Head of caudate nucleus (tissue), 42 donors: ENCODE measurements around the gene CDH16.
"Not testable (repeated sequence)": the region's sequence is repeated elsewhere in the genome, so short reads cannot be mapped to it uniquely, and the experiment has no call there.

Experiments
- DNase-seq, 42 donors: peaks; one replicate each; pipeline versions ENCODE4 v3.0.0 to v3.0.0-alpha.2; 2020 to 2021; ENCODE audit warnings: mixed read lengths in 7 of 42
- intact Hi-C: fragments of 100-400 bp; cut with DNase I; formaldehyde crosslinking; loops from one replicate; pipeline ENCODE4 v1.15.0; 2022

CDH16 gene

GRCh38 chr16:66888647-66889615 lies 29.8 kb downstream of the CDH16 start:
- intact Hi-C loops, result no loop called here
- DNase-seq, result no peak

GRCh38 chr16:66886914-66887313 lies 31.8 kb downstream of the CDH16 start:
- intact Hi-C loops, result no loop called here
- DNase-seq, result no peak

GRCh38 chr16:66886321-66886720 lies 32.4 kb downstream of the CDH16 start:
- intact Hi-C loops, result no loop called here
- no peak for DNase-seq

GRCh38 chr16:66885491-66885890 lies 33.2 kb downstream of the CDH16 start:
- intact Hi-C loops, result no loop called here
- DNase-seq, result no peak

GRCh38 chr16:66882702-66883101 lies 36.0 kb downstream of the CDH16 start:
- DNase-seq, result no peak
- intact Hi-C loops, result no loop called here

- DNase-seq, result no peak
- intact Hi-C loops, result no loop called here
Observed at GRCh38 chr16:66881964-66882508, 36.6 kb downstream of the CDH16 start.

GRCh38 chr16:66881560-66881959 lies 37.1 kb downstream of the CDH16 start:
- DNase-seq, result no peak
- intact Hi-C loops, result no loop called here

GRCh38 chr16:66881014-66881417 lies 37.7 kb downstream of the CDH16 start:
- intact Hi-C loops, result no loop called here
- DNase-seq, result peak in 1 of 42 donors; percentile 20

- intact Hi-C loops, result no loop called here
- peak; percentile 84 to 98 (median 95) for DNase-seq
Observed at GRCh38 chr16:66880288-66881013, 38.2 kb downstream of the CDH16 start, which contains the start of gene PDP2. PDP2 (plus strand) TSS chr16:66880515; CDS start chr16:66884285, 3,770 bp downstream.

- DNase-seq, result peak in 5 of 42 donors; percentile 22 to 50 (median 42)
- intact Hi-C loops, result loop anchor here (10.0 kb wide), 1 partner anchor 153 kb away; no protein-coding TSS in a partner anchor
Observed at GRCh38 chr16:66878067-66878466, 40.6 kb downstream of the CDH16 start.

GRCh38 chr16:66874079-66874775 lies 44.5 kb downstream of the CDH16 start:
- intact Hi-C loops, result loop anchor here (10.0 kb wide), 1 partner anchor 149 kb away; no protein-coding TSS in a partner anchor

GRCh38 chr16:66873685-66874055 lies 45.0 kb downstream of the CDH16 start:
- DNase-seq, result no peak
- intact Hi-C loops, result loop anchor here (10.0 kb wide), 1 partner anchor 149 kb away; no protein-coding TSS in a partner anchor

More at GRCh38 chr16:66874079-66874775, 44.5 kb downstream of the CDH16 start:
- DNase-seq, result no peak

GRCh38 chr16:66872943-66873684 lies 45.6 kb downstream of the CDH16 start:
- intact Hi-C loops, result loop anchor here (10.0 kb wide), 1 partner anchor 148 kb away; no protein-coding TSS in a partner anchor
- DNase-seq, result peak; percentile 71 to 96 (median 90)

GRCh38 chr16:66872559-66872942 lies 46.1 kb downstream of the CDH16 start:
- intact Hi-C loops, result loop anchor here (10.0 kb wide), 1 partner anchor 148 kb away; no protein-coding TSS in a partner anchor
- no peak for DNase-seq

- no peak for DNase-seq
- intact Hi-C loops, result loop anchor here (10.0 kb wide), 1 partner anchor 147 kb away; no protein-coding TSS in a partner anchor
Observed at GRCh38 chr16:66871840-66872239, 46.8 kb downstream of the CDH16 start.

GRCh38 chr16:66871363-66871762 lies 47.3 kb downstream of the CDH16 start:
- DNase-seq, result not testable (repeated sequence)
- intact Hi-C loops, result loop anchor here (10.0 kb wide), 1 partner anchor 147 kb away; no protein-coding TSS in a partner anchor

GRCh38 chr16:66869424-66869823 lies 49.3 kb downstream of the CDH16 start:
- intact Hi-C loops, result loop anchor here (5.0 to 10.0 kb wide), 2 partner anchors 265 to 462 kb away; partner anchors contain the start of gene CMTM3

GRCh38 chr16:66863707-66864106 lies 55.0 kb downstream of the CDH16 start:
- intact Hi-C loops, result loop anchor here (10.0 kb wide), 1 partner anchor 259 kb away; the partner anchor contains the start of gene CMTM3
- no peak for DNase-seq

More at GRCh38 chr16:66869424-66869823, 49.3 kb downstream of the CDH16 start:
- DNase-seq, result no peak
